Psoas muscle (tissue), 8 donors: ENCODE measurements around the gene GEMIN7. TPM values are rescaled to one million over a fixed set of nuclear protein-coding genes. Genes with fewer than 3 reads are reported as not detected.

Experiments used
- ATAC-seq, 4 donors: fragments of 200-7000 bp; cut with Tn5 transposase; one replicate each; pipeline ENCODE4 v1.9.1; 2020; ENCODE audit warnings: moderate library complexity in 3 of 4, mild to moderate bottlenecking in 2 of 4
- DNase-seq, 2 donors: peaks; one replicate each; pipeline ENCODE4 v3.0.0-alpha.2; 2020
- H3K27ac ChIP-seq: fragments of 200-600 bp; one replicate; pipeline ENCODE4 v1.8.0; 2022
- H3K27me3 ChIP-seq, 3 donors: fragments of 200-600 bp in 1 of 3; one replicate each; pipeline versions ENCODE4 v1.6.1 to v1.8.0; 2013 to 2022; ENCODE audit warnings: low read length in 2 of 3, mild to moderate bottlenecking in 2 of 3, moderate library complexity in 1 of 3; ENCODE audit not compliant: insufficient read depth in 3 of 3
- H3K36me3 ChIP-seq, 2 donors: fragments of 200-600 bp in 1 of 2; one replicate each; pipeline versions ENCODE4 v1.6.1 to v1.8.0; 2013 to 2022; ENCODE audit warnings: low read depth in 1 of 2, mild to moderate bottlenecking in 1 of 2, moderate library complexity in 1 of 2; ENCODE audit not compliant: insufficient read depth in 1 of 2
- H3K4me1 ChIP-seq: fragments of 200-600 bp; one replicate; pipeline ENCODE4 v1.8.0; 2022
- H3K4me3 ChIP-seq: fragments of 200-600 bp; one replicate; pipeline ENCODE4 v1.8.0; 2022; ENCODE audit warnings: mild to moderate bottlenecking
- H3K9me3 ChIP-seq: fragments of 200-600 bp; one replicate; pipeline ENCODE4 v1.8.0; 2022
- CTCF ChIP-seq: fragments of 200-600 bp; IDR thresholded peaks from one replicate; pipeline ENCODE4 v1.8.0; 2022; ENCODE audit warnings: antibody characterized with exemption
- WGBS, 3 donors: extraction: QIAGEN DNeasy Blood & Tissue Kit; methylation state at CpG; one replicate each; pipeline versions ENCODE4 v1.1.6 to v1.1.7; 2013; 5-methylcytosine and 5-hydroxymethylcytosine counted together
- intact Hi-C, 2 donors: fragments of 100-400 bp; cut with DNase I; formaldehyde crosslinking; loops; one replicate each; pipeline versions ENCODE4 v1.11.0 to v1.14.2; 2022
- polyA plus RNA-seq, 3 donors: library from polyadenylated mRNA; stranded (reverse); fragments of 200-250 nt; gene quantifications; one replicate each; pipeline ENCODE4 v1.2.3, GENCODE V29; 2013
- total RNA-seq, 4 donors: library from RNA; stranded (reverse); fragmentation: NEBNext Ultra II Directional in 2 of 4; extraction: Animal tissue kit (Norgen Biotek cat#: 25700) in 2 of 4; gene quantifications; one replicate each; pipeline versions ENCODE4 v1.2.1 to v1.2.4, GENCODE V29; 2021 to 2023
- donor health status: healthy with polysubstance abuse.
- donor health status: DM: no; HTN: no; CAD: no; lungs with moderate emphysema.
- donor health status: Bipolar disorder and iron deficiency.
- donor health status: healthy.
- donor health status: DM: yes; HTN: yes; CAD: no.
- donor health status: DM: no; HTN: no; CAD: no.
- donor health status: DM: no; HTN: no; CAD: no.
- donor health status: DM: yes; HTN: yes; CAD: no.

GEMIN7 gene
- total and polyA plus RNA-seq, 7 donors, result 19.6 to 51.1 (median 27.3) TPM

DNA sequence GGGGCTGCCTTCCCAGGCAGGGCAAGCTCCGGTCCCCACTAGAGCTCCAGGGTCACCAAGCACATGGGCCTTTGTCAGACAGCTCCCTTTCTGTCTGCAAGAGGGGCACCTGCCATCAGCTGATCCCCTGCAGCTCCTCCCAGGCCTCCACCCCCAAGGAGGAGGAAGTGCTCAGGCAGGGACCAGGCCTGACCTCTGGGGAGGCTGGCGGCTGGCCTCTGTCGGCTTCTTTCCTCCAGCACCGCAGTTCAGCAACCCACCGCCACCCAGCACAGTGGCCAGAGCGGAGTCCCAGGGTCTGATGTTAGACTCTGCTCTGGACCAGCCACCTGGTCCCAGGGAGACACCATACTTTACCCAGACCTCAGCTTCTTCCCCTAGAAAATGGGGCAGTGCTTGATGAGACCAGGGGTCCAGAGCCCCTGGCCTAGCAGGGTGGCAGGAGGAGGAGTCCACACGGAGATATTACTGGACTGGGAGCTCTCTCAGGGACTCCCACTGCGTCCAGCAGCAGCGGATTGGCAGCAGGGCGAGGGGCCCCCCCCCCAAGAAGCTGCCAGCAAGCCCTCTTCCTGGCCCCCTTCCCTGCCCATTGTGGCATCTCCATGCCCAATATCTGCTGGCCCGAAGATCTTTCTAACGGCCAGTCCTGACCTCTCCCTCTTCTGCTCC lies 57.6 kb downstream of the GEMIN7 start:
- H3K4me3 ChIP-seq, result no peak overlapping the region
- no peak for DNase-seq
- no peaks in the 10 kb centered on the region for H3K9me3 ChIP-seq

DNA sequence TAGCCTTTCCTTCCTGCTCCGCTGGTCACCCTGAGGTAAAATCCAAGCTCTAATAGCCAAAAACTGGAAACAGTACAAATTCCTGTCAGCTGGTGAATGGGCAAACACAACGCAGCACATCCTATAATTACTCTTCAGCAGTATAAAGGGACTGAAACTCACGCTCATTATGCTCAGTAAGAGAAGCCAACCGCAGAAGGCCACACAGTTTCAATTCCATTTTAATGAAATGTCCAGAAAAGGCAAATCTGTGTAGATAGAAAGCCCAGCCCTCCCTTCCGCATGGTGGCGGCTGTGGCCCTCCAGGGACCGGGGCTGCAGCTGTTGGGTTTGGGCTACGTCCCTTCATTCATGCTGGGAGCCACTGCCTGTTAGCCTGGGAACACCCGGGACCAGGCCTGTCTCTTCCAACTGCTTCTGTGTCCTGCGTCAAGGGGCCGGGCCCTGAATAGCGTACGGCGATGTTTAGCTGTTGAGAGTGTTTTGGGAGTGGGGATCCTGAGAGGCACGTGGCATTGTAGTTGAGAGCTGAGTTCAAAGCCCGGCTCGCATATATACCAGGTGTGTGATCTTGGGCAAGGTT lies 58.2 kb downstream of the GEMIN7 start:
- peaks cover 3 to 20% of the 10 kb centered on the region in 2 donors for H3K36me3 ChIP-seq
- intact Hi-C loops, result no loop called here
- ATAC-seq, result peak in 1 of 4 donors; percentile 47
- peaks cover 4% of the 10 kb centered on the region for H3K4me1 ChIP-seq
- H3K27me3 ChIP-seq, result no peaks in the 10 kb centered on the region
- TF ChIP-seq CTCF, result no peak
- no peak for DNase-seq
- 49 to 61% (median 61%) methylated on average over 17 of the region's 17 CpGs for WGBS, 3 donors
- no peaks in the 10 kb centered on the region for H3K9me3 ChIP-seq
- H3K4me3 ChIP-seq, result no peak overlapping the region
- H3K27ac ChIP-seq, result peak overlapping the region; percentile 30

More for the DNA sequence above, 57.6 kb downstream of the GEMIN7 start:
- Histone ChIP-seq H3K27me3 (no peaks in the 10 kb centered on the region), H3K27ac (peak overlapping the region; percentile 30), H3K4me1 (peaks cover 4% of the 10 kb centered on the region), H3K36me3 (peaks cover 0 to 14% of the 10 kb centered on the region in 2 donors)
- ATAC-seq, result no peak
- 57 to 63% (median 59%) methylated on average over 11 to 12 of the region's 12 CpGs for WGBS, 3 donors
- intact Hi-C loops, result no loop called here
- TF ChIP-seq CTCF, result no peak

DNA sequence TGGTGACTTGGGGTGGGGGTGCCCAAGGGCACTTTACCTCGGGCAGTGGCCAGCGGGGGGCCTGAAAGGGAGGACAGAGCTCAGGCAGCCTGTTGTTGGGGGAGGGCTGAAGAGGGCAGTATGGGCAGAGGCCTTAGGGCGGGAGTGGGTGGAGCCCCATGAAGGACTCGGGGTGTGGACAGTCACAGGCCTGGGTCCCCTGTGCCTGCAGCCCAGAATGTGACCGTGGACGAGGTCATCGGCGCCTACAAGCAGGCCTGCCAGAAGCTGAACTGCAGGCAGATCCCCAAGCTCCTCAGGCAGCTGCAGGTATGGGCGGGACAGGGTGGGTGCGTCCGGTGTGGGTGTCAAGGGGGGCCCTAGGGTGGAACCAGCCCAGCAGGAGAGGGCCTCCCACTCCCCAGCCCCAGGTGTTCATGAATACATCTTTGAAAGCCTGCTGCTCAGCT lies 59.3 kb downstream of the GEMIN7 start:
- H3K4me3 ChIP-seq, result no peak overlapping the region
- H3K27ac ChIP-seq, result no peak overlapping the region
- intact Hi-C loops, result no loop called here
- DNase-seq (no peak), ATAC-seq (no peak)
- H3K27me3 ChIP-seq, result no peaks in the 10 kb centered on the region
- no peak for TF ChIP-seq CTCF
- H3K36me3 ChIP-seq, result peaks cover 3 to 31% of the 10 kb centered on the region in 2 donors
- H3K9me3 ChIP-seq, result no peaks in the 10 kb centered on the region
- peaks cover 4% of the 10 kb centered on the region for H3K4me1 ChIP-seq
- WGBS, 3 donors, result 74 to 76% (median 75%) methylated on average over 9 to 11 of the region's 11 CpGs

GRCh38 chr19:45139286-45140143 lies 60.5 kb downstream of the GEMIN7 start:
- peaks cover 4% of the 10 kb centered on the region for H3K4me1 ChIP-seq
- H3K9me3 ChIP-seq, result no peaks in the 10 kb centered on the region
- H3K27ac ChIP-seq, result no peak overlapping the region
- DNase-seq, result no peak
- no peak for ATAC-seq
- H3K36me3 ChIP-seq, result peaks cover 3 to 41% of the 10 kb centered on the region in 2 donors
- no peak for TF ChIP-seq CTCF
- no peak overlapping the region for H3K4me3 ChIP-seq
- H3K27me3 ChIP-seq, result no peaks in the 10 kb centered on the region
- WGBS, 3 donors, result 95 to 97% (median 95%) methylated on average over 24 of the region's 24 CpGs
- intact Hi-C loops, result no loop called here
